Measurements from ENCODE around the gene PPARD.

- TF ChIP-seq POLR2A (IDR thresholded peaks at IDR 0.05) (no peak), CTCF (IDR thresholded peaks at IDR 0.05) (no peak)
Measured at GRCh38 chr6:35309611-35310264, 32.6 kb upstream of the PPARD start.

Data from gastroesophageal sphincter (tissue), 3 donors.